EL (cell line): ENCODE results near the gene NKD1.

Source experiments
- DNase-seq: peaks from one replicate; pipeline ENCODE4 v3.0.0-alpha.2; 2016

The NKD1 gene

DNA sequence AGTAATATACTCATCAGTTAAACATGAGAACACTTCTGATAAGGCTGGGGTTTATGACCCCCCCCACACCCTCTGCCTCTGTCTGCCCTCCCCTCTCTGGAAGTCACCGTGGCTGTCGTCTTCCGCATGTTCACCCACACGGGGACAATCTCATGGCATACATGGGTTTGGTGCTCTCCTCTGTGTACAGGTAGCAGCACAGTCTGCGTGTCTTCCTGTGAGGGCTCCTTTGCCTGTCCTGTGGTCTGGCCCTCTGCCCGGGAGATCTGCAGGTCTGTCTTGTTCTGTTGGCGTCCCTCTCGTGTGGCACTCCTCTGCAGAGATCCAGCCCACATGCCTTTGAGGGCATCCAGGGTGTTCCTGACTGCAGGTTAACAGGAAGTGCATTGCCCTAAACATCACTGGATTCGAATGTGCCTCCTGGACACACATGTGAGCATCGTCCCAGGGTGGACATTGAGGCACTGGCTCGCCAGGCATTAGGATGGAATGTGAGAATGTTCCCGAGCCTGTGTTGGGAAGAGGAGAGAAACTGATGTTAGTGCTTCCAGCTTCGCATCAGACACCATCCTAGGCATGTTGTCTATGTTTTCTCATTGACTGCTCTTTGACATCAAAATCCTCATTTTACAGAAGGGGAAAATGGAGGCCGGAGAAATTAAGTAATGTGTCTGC is 54.5 kb downstream of the NKD1 start:
- no peak for DNase-seq

DNA sequence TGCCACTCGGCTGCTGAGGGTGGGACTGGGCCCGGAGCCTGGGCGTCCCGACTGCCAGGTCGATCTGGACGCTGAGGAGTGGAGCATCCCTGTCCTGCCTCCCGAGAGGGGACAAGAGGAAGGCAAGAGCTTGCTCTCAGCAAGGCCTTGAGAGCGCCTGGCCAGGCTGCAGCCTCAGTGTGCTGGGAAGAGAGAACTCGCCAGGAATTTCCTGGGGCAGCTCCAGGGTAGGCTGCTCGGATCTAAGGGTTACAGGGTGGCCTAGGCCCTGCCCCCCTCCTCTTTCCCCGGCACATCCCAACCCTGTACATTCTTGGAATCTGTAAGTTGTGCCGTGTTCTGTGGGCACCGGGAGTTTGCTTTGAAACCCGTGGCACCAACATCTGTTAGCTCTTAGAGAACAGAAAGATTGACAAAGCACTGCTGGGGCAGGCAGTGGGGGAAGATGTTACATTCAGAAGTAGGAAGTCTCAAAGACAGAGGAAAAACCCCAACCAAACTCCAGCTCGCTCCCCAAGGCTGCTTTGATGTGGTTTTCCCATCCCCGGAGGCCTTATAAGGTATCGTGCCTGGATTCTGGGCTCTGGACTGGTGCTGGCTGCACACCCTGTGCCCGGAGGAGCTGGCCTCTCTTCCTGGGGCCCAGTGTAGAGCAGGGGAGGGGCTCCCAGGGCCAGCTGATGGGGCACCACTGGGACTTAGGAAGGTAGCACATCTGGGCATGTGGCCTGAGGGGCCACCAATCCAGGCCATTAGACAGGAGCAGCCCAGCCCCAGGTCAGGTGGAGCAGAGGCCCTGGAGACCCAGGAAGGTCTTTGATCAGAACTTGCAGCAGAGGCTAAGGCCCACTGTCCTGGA is 55.2 kb downstream of the NKD1 start:
- DNase-seq, result peak; percentile 21

DNA sequence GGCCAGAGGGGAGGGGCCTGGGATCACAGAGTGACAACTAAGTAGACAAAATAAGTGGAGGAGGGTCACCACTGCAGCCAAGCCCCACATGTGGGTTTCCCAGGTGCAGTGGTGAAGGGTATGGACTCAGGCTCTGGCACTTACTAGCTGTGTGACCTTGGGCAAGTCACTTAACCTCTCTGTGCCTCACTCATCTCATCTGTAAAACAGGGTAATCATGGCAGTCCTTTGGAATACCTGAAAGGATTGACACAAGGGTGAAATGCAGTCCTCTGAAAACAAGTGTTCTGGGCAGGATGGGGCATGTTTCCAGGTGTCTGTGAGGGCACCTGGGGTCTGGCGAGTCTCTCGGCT is 55.8 kb downstream of the NKD1 start:
- DNase-seq, result no peak

DNA sequence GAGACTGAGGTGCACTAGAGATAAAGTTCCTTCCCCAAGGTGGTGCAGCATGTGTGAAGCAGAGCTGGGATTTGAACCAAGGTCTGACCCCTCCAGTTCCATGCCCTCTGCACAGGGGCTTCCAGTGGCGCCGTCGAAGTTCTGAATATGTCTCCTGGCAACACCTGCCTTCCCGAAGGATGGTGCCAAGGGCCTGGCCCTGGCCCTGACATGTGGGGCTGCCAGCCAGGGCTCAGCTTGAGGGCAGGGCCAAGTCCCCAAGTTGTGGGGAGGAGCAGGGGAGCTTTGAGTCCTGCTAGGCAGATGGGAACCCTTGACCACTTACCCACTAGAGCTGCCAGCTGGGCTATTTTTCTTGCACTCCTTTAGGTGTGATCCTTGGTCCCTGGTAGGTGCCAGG is 56.4 kb downstream of the NKD1 start:
- no peak for DNase-seq

DNA sequence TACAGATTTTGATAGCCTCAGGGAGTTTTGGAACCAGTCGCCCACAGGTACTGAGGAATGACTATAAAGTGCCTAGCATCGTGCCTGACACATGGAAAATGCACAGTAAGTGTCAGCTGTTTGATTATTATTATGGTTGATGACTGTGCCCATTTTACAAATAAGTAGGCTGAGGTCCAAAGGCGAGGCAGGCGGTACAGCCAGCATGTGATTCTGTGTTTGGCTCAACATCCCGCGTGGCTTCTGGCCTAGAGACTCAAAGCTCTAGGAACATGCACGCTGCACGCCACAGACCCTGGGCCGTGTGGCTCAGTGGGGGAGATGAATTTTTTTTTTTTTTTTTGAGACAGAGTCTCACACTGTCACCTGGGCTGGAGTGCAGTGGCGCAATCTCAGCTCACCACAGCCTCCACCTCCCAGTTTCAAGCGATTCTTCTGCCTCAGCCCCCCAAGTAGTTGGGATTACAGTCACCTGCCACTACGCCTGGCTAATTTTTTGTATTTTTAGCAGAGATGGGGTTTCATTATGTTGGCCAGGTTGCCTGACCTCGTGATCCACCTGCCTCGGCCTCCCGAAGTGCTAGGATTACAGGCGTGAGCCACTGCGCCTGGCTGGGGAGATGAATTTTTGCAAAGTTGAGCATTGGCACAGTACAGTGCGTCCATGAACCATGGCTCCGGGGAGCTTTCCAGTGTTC is 57.7 kb downstream of the NKD1 start:
- DNase-seq, result no peak

DNA sequence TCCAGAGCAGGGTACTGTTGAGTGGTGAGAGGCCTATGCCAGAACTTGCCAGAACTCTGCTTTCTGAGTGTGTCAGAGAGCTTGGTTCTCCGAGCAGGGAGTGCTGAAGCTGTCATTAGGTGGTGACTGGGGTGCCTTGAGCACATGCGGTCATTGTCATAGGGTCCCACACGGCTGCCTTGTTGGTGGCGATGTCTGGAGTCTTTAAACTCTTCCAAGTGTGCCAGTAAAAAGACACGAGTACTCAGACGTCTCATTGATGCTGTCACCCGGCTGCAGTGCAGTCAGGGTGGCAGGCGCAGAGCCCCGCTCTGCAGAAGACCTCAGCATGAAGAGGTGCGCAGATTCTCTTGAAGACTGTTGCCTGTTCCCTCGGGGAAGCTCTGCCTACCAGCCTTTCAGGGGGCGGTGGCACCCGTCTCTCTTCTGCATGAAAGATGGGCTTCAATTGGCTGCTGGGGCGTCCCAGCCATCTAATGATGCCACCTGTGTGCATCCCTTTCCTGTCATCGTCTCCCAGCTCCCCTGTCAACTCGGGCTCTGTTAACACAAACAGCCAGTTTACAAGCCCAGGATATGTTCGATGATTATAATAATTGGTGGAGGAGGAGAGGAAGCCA is 58.3 kb downstream of the NKD1 start:
- no peak for DNase-seq

DNA sequence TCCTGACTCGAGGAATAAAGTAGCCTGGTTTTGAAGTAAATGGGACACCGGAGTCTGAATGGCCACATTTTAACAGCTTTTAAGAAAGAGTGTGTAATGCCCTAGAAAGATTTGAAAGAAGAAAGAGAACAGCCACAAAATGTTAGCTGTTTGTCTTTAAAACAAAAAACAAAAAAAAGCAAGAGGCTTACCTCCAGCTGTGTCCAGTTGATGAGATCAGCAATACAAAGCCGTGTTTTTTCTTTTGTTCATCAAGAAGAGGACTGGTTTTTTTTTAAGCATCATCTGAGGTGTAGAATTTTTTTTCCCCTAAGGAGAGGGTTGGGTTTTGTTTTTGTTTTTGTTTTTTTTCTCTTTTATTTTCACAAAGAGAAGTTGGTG is 58.8 kb downstream of the NKD1 start:
- no peak for DNase-seq

DNA sequence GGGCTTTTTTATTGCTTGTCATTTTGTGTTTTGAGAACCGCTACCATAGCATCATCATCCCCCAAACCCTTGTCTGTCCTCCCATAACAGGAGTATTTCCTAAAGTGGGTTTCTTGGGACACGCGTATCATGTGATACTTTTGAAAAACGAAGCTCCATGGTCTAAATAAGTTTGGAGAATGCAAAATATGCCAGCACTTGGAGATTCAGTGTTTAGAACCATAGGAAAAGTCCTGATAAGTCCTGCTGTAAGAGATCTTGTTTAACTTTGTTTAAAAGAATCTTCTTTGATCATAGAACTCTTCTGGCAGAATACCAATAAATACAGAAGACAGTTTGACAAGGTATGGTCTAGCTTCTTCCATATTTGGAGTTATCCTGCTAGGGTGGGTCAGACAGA is 59.3 kb downstream of the NKD1 start:
- DNase-seq, result no peak

DNA sequence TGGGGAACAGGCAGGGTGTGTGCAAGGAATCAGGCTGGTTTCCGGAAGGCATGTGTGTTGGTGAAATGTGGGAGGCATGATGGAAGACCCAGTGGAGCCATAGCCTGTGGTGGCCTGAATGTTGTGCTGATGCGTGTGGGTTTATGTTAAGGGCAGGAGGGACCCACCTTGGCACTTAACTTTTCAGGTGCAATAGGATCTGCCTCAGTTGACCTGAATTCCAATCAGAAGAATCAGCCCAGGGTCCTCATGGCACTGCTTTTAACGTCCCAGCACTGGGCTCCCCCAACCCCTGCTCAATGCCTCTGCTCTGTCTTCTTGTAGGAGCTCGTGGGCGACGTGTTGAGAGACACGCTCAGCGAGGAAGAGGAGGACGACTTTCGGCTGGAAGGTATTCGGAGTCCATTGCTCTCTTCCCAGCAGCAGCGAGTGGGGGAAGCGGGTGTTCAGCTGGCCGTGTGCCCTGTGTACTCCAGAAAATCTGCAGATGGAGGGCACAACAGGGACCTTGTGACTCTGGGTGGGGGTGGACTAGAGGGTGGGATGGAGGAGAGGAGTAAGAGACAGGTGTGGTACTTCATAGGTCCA is 59.9 kb downstream of the NKD1 start:
- DNase-seq, result no peak

DNA sequence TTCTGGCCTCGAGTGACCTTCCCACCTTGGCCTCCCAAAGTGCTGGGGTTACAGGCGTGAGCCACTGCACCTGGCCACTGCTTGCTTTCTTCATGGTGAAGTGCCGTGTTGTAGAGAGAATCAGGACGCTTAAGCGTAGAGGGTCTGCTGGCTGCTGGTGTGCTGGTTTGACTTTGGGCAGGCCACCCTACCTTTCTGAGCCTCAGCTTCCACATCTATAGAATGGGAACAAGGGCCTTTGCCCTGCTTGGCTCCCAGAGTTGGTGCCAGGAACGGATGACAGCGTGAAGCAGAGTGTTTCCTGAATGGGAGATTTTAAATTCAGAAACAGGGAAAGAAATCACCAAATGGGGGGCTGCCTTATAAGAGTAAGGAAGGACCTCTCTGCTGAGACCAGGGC is 60.9 kb downstream of the NKD1 start:
- no peak for DNase-seq

DNA sequence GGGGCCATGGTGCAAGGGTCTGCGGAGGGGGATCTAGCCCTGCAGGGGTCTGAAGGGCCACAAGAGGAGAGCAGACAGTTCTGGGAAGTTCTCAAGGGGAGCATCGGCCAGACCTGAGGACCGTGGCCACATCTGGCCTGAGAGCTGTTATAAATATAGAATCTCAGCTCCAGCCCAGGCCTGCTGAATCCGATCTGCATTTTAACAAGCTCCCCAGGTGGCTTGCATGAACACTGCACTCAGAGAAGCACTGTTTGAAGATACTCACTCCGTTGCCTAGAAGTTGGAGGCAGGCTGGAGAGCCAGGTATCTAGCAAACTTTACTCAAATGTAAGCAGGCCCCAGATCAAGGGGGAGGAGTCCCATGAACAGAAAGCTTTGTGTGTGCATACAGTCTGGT is 61.3 kb downstream of the NKD1 start:
- no peak for DNase-seq

DNA sequence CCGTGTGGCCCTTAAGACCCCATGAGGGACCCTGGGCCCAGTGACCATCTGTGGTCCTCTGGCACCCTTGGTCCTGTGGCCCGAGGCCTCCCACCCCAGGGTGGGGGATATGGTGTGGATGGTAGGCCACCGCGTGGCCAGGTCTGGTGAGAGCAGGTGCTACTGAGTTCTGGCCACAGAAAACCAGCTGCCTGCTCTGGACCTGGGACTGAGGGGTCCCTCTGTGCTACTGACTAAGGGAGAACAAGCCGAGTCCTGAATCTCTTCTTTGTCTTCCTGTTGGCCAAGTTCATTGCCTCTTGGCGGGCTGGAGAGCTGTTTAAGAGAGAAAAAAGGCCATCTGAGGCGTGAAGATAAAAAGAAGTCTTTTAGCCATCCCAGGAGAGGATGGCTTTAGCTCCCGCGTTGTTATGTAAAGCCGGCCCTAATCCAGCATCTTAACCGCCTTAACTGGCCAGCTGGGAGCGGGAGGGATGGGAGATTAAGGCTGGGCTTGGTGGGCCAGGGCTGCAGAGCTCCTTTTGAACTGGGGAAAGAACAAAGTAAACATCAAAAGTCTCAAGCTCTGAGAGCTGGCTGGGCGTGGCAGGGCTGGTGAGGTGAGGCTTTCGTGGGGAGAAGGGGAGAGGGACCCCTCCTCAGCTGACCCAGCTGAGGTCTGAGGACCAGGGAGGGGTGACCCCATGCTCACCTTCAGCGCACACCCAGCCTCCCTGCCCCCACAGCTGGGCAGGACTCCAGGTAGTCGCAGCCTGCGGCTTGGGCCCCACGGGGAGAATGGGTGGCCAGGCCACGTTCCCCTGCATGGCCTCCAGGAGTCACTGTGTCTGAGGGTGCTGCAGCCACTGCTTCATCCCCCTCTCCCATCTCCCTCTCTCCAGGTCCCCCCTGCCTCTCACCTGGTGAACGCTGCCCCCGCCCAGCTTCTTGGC is 62.4 kb downstream of the NKD1 start:
- no peak for DNase-seq

DNA sequence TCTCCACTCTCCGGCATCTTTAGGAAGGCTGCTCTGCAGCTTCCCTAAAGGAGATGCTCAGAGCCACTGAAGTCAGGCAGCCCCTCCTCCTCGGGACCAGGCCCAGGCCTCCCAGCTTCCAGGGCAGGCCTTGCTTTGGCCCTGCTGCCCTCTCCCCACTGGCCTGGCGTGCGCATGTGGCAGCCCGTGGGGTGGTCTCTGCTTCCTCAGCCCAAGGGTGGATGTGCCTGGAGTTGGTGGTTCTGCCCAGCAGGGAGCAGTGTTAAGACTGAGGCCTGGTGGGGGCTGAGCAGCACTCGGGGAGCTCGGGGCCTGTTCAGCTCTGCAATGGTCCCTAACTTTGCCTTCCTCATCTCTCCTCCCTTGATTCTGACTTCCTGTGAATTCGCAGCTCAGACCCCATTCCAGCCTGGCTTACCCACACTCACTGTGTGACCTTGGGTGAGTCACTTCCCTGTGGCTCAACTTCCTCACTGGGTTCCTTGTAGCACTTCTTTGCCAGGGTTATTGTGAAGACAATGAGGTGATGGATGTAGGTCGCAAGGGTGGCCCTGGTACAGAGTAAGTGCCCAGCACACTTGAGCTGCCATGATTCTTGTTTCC is 63.2 kb downstream of the NKD1 start:
- DNase-seq, result peak; percentile 42

DNA sequence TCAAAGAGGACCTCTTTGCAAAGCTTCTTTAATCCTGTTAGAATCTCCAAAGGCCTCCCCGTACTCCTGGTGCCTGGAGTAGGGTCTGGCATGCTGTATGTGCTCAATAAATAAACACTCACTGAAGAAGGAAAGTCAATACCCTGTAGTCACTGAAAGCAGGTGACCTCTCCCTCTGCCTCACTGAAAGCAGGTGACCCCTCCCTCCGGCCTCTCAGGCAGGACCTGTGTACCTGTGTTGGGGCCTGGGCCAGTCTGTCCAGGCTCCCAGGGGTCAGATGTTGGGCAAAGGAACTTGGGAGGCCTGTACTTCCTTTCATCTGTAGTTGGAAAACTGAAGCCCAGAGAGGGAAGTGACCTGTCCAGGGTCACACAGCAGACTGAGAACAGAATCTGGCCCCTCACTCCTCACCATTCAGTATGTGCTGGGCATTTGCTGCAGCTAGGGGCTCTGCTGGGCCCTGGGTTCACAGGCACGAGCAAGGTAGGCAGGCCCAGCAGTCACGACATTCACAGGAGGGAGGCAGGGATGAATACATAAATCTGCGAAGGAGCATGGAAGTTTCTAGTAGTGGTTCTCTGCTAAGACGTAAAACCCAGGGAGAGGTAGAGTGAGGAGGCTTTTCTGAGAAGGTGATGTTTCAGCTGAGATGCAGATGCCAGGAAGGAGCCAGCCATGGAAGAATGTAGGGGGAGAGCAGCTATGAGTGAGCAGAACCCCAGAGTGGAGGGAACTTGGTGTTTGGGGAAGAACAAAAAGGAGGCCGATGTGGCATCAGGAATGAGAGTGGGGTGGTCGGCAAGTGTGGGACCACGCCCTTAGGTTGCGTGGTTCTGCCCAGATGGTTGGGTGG is 64.0 kb downstream of the NKD1 start:
- DNase-seq, result no peak

DNA sequence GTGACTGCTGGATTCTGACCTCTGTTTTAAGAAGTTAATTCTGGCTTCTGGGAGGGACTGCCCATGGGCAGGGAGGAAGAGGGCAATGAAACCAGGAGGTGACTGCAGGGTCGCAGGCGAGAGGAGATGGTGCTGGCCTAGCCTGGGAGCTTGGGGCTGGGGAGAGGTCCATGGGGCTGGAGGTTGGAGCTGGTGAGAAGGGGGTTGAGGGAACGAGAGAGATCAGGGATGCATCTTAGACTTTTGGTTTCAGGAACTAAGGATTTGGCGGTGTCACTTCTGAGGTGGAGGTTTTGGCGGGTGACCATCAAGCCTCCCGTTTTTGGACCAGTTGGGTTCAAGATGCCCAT is 64.6 kb downstream of the NKD1 start:
- DNase-seq, result no peak

DNA sequence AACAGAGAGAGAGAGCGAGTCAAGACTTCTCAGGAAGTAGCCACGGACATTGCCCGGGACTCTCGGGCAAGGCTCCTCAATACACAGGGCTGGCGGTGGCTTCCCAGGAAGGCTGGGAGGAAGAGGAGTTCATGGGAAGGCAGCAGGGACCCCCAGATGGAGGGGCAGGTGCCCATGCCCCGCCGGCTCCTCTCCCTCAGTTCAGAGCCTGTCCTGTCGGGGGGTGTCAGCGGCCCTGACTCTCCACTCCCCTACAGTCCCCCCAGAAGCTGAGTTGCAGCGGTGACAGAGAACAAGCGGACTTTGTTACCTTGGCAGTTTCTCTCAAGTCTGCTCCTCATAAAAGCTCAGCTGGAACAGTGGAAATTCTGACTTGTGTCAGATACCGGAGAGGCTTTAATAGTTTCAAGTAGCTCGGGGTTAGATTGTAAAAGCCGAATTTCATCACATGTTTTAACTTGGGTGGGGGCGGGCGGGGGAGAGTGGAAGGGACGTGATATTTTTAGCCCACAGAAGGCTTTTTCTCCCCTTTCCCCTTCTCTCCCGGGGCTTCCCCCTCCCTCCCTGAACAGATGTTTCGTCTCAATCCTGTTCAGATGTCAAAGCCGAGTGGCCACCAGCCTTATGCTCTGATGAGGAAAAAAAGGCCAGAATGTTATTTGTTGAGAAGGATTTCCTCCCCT is 65.2 kb downstream of the NKD1 start:
- no peak for DNase-seq

DNA sequence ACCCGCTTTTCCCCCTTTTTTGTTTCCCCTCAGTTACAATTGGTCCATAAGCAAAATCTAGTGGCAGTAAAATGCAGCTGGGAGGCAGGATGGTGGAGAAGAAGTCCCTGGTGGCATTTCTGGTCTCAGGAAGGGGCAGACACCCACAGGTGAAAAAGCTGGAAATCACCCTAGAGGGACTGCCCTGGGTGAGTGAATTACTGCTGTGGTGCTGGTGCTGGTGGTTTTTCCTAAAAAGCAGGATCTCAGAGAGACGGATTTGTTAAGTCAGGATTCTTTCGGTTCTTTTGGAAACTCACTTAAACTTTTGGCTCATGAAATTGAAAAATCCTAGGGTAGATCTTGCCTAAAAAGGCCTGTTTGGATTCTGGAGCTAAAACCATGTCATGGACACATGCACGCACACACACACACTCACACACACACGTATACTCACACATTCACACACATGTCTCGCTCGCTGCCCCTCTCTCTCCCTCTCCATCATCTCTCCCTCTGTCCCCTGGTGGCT is 65.8 kb downstream of the NKD1 start:
- no peak for DNase-seq

DNA sequence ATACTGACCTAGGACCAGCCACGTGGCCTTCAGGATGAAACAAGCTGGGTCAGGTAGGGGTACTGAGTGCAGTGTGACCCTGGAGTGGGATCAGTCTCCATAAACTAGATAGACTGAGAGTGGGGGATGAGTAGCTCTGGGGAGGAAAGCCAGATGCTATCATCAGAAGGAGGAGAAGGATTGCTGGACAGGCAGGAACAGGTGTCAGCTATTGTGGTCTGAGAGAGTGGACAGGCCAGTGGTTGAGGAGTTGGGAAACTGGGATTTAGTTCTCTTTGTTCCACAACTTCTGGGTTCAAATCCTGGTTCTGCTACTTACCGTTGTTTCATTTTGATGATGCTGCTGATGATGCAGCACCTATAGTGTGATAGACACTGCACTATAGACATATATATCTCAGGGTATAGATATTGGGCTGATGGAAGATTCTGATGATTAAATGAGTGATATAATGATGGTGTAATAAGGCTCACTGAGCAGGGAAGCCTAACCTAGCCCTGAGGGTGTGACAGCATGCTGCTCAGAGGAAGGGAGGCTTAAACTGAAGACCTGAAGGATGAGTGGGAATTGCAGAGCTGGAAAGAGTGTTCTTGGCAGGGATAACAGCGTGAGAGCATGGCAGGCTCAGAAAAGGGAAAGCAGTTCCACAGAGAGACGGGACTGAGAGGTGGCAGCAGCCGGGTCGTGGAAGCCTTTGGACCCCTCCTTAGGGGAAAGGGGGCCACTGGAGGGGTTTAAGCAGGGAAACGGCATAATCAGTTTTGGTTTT is 66.9 kb downstream of the NKD1 start:
- no peak for DNase-seq

DNA sequence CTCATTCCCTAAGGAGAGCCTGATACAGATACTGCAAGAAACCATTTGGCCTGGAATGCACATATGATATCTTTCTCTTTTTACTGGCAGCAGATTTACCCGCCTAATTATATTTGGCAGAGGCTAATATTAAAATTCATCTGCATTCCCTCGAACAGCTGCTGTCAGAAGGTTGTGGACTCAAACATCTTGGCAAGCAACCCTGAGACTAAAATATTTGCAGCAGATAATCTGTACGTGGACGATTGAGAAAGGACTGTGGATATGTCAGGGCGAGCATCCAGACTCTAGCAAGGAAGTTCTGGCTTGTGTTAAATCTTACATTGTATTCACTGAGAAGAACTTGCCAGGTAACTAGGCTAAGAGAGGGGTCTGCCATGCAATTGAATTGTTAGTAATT is 67.7 kb downstream of the NKD1 start:
- DNase-seq, result no peak
